Right kidney (tissue), 9 donors: ENCODE results near the gene RPL19.
A peak's percentile ranks its signal among the peaks of the same experiment; 100 is the strongest.
"Not testable (repeated sequence)": the region's sequence is repeated elsewhere in the genome, so short reads cannot be mapped to it uniquely, and the experiment has no call there.

ENCODE experiments used
- DNase-seq: peaks from one replicate; pipeline ENCODE4 v3.0.0-alpha.2; 2016
- long read RNA-seq, 8 donors: transcript quantifications; one replicate each; lab custom pipeline, GENCODE V29; 2026

Gene RPL19
- long read RNA-seq, donor 1, transcript RPL19-201 (6 exons, 737 nt): major isoform, 1,645 of 3,069 reads
- long read RNA-seq, donor 1, transcript RPL19-206 (3 exons, 402 nt): minor isoform, 12 of 3,069 reads
- long read RNA-seq, donor 1, partial matches to known transcripts: 1,306 of 3,069 reads
- long read RNA-seq, donor 1, other reads (novel, unspliced or antisense): 98 of 3,069 reads
- long read RNA-seq, donor 2, transcript RPL19-206 (3 exons, 402 nt): minor isoform, 11 of 1,686 reads
- long read RNA-seq, donor 2, transcript RPL19-201 (6 exons, 737 nt): major isoform, 909 of 1,686 reads
- long read RNA-seq, donor 2, partial matches to known transcripts: 716 of 1,686 reads
- long read RNA-seq, donor 2, other reads (novel, unspliced or antisense): 46 of 1,686 reads
- long read RNA-seq, donor 3, transcript RPL19-201 (6 exons, 737 nt): major isoform, 557 of 926 reads
- long read RNA-seq, donor 3, partial matches to known transcripts: 344 of 926 reads
- long read RNA-seq, donor 3, other reads (novel, unspliced or antisense): 22 of 926 reads
- long read RNA-seq, donor 4, transcript RPL19-206 (3 exons, 402 nt): minor isoform, 11 of 1,848 reads
- long read RNA-seq, donor 4, transcript RPL19-203 (6 exons, 1,051 nt): minor isoform, 5 of 1,848 reads
- long read RNA-seq, donor 4, transcript RPL19-201 (6 exons, 737 nt): major isoform, 948 of 1,848 reads
- long read RNA-seq, donor 4, partial matches to known transcripts: 822 of 1,848 reads
- long read RNA-seq, donor 4, other reads (novel, unspliced or antisense): 59 of 1,848 reads
- long read RNA-seq, donor 5, transcript RPL19-203 (6 exons, 1,051 nt): minor isoform, 5 of 2,032 reads
- long read RNA-seq, donor 5, transcript RPL19-204 (6 exons, 690 nt): minor isoform, 8 of 2,032 reads
- long read RNA-seq, donor 5, transcript RPL19-206 (3 exons, 402 nt): minor isoform, 6 of 2,032 reads
- long read RNA-seq, donor 5, transcript RPL19-201 (6 exons, 737 nt): major isoform, 1,254 of 2,032 reads
- long read RNA-seq, donor 5, partial matches to known transcripts: 685 of 2,032 reads
- long read RNA-seq, donor 5, other reads (novel, unspliced or antisense): 74 of 2,032 reads
- long read RNA-seq, donor 6, transcript RPL19-201 (6 exons, 737 nt): major isoform, 949 of 1,811 reads
- long read RNA-seq, donor 6, partial matches to known transcripts: 794 of 1,811 reads
- long read RNA-seq, donor 6, other reads (novel, unspliced or antisense): 60 of 1,811 reads
- long read RNA-seq, donor 7: 0 reads
- long read RNA-seq, donor 8, transcript RPL19-204 (6 exons, 690 nt): minor isoform, 5 of 1,643 reads
- long read RNA-seq, donor 8, transcript RPL19-201 (6 exons, 737 nt): major isoform, 1,004 of 1,643 reads
- long read RNA-seq, donor 8, partial matches to known transcripts: 569 of 1,643 reads
- long read RNA-seq, donor 8, other reads (novel, unspliced or antisense): 65 of 1,643 reads

DNA sequence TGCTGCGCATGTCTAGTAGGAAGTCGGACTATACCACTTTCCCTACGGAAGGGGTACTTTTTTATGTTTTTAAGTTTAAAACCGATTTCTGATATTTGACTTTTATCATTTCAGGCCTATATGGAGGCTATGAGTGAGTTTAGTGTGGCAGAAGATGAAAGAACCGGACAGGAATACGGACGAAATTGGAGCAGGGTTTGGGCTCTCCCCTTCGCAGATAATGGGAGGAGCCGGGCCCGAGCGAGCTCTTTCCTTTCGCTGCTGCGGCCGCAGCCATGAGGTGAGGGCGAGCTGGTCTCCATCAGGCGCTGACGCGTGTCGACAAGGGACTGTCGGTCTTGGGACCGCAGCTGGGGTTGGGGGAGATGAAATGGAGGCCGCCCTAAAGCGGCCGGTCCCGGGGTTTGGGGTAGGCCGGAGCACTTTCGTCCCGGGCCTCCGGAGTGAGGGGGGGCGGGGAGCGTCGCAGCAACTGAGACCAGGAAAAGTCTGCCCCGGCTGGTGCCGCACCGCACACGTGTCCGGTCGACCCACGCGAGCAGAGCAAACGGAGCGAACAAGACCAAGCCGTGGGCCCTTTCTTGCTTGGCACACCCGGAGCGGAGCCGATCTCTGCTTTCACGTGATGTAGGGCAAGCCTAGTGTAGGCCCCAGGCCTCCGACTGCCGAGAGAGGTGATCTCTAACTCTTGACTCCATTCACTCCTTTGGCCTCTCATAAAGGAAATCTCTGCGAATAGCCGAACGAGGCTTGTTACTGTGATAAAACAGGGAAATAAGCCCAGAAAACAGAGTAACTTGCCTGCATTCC lies at the start of gene RPL19:
TSS of gene RPL19 (plus strand) at position 214 of the 810 bp plus-strand sequence. CDS start at position 276, 62 bp downstream.
- peak; percentile 97 for DNase-seq

DNA sequence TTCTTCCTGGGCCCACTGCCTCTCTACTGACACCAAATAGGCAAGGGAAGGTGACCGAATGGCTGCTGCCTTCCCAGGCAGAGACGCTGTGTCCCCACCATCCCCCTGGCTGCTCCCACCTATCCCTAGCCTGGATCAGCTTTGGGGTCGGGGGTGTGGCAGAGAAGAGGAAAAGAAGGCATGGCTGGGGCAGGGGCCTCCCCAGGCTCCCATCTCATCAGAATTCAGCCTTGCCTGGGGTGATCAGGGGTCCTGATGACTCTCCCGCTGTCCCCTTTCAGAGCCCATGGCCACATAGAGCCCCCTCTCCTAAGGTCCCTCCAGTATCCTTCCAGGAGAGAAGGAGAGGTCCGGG lies 49.3 kb upstream of the RPL19 start:
- no peak for DNase-seq

DNA sequence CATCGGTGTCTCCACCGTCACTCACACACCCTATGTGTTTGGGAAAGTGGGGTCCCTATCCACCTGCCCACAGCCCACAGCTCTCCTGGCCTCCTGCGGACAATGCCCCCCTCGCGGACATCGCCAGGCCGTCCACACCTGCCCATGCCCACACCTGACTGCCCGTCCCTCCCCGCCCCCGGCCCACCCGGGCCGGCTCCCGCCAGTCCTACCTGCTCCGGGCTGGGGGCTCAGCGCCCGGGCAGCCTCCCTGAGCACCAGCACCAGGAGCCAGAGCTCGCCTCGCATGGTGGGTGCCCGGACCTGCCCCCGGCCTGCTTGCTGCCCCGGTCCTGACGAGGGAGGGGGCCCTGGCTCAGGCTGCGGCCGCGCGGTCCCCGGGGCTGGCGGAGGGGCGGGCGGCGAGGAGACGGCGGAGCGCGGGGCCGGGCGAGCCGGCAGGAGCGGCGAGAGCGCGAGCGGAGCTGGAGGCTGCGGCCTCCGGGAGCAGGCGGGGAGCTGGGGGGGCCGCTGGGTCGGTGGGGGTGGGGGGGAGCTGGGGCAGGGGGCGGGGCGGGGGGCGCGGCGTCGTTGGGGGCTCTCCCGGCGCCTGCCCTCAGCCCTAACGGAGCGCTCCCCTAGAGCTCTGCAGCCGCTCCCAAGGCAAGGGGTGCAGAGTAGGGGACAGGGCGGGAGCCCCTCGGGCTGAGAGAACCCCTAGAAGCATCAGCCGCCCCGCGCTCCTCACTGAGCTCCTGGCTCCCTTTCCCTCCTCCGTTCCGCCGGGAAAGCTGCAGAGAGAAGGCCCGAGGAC lies 48.7 kb upstream of the RPL19 start, which contains the start of gene PLXDC1:
TSS of gene PLXDC1 (minus strand) at position 488 of the 793 bp plus-strand sequence. CDS start at position 288, 200 bp downstream.
- DNase-seq: peak; percentile 50

DNA sequence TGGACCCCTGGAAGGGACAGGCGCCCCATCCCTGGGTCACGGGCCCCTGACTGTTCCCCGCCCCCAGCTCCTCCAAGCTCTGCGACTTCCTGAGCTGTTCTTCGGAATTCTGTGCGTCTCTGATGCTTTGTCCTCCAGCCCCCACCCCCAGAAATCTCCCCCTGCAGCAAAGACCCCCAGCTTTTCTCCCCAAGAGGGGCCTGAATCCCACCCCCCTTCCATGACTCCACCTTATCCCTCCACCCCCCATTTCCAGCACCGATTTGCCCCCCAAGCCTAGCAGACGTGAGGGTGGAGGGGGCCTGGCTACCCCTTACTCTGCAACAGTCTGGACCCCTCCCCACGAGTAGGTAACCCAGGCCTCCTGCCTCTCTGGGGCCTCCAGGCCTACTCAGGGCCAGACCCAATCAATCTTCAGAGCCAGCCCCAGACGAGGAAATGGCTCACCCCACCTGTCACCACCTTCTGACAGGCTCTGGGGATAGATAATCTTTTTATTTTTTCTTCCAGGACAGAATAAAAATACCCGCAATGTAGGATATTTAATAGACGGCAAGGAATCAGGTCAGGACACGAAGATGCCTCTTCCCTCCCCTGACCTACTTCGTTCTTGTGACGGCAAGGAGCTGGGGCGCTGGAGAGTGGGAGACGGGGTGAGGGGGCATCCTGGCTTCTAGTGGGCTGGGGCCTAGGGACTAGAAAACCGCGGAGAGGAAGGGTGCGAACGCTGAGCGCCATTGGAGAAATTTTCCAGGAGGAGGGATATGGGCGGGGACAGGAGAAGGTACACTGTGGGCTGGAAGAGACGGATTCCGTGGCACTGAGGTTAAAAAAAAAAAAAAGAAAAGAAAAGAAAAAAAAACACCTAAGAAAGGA lies 47.9 kb upstream of the RPL19 start:
- peak; percentile 36 for DNase-seq

DNA sequence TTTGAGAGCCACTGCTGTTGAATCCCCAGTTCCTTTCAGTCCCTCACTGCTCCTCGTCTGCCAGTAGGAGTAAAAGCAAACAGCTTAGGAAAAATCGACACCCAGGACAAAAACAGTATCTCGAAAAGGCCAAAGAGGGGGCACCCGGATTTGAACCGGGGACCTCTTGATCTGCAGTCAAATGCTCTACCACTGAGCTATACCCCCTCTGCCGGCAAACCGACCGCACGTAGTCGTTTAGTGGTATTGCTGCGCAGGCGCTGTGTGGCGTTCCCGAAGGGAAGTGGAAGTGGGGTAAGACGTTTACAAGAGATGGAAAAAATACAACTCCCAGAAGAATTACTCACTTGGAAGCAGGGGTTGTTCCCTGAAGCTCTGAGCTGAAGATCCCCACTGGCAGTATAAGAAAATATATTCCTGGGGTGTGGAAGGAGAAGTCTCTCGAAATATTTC lies 46.5 kb upstream of the RPL19 start:
- DNase-seq: peak; percentile 89

DNA sequence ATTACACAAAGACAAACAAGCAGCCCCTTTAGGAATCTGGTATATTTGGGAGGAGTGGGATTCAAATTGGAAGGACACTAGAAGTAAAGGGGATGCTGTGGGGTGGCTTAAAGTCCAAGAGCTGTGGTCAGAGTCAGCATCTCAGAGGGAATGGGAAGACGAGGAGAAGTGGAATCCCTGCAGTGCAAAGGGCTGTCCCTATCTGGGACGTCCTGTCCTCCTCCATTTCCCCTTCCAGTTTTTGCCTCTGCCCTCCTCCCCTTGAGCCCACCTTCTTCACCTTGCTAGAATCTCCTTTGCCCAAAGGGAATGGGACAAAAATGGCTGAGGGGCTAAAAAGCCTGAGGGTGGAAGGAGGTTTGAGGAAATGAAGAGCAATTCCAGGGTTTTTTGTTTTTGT lies 44.4 kb upstream of the RPL19 start:
- DNase-seq: no peak

DNA sequence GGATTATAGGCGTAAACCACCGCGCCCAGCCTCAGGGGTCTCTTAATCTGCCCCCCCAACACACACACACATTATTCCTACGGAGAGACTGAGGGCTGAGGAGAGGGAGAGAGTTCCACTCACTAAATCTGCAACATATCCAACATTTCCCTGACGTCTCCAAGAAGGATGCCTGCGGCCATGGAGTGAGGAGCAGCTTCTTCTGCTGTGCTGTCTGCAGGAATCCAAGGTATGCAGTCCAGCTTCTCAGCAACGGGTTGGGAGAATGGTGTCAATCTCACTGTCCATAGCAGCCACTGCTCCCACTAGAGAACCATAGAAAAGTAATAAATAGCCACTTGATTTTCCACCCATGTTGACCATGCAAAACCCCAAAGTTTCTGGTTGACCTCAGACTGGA lies 43.6 kb upstream of the RPL19 start:
- no peak for DNase-seq

DNA sequence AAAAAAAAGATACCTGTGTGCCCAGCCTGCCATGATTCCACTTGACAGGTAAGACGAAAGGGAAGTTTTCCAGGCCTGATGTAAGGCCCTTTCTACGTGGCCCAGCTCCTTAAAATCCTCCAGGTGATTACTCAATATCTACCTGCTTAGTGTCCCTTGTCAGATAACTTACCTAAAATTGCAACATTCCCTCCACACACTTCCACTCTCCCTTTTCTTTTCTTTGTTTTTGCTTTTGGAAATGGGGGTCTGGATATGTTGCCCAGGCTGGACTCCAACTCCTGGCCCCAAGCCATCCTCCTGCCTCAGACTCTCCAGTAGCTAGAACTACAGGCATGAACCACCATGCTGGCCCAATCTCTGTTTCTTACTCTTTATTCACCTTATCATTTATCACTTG lies 41.5 kb upstream of the RPL19 start:
- DNase-seq: no peak

DNA sequence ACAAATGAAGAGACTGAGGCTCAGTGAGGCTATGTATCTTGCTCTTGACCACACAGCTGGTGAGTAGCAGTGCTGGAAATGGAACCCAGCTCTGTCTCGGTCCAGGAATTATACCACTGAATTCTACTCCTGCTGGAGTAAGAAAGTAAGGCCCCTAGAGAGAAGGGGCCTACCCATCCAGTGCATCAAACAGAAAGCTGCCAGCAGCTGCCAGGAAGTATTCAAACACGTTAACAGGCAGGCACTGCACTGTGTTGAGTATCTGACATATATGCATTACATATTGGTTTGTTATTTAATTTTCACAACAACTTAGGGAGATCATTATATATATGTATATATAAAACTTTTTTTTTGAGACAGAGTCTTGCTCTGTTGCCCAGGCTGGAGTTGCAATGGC lies 38.1 kb upstream of the RPL19 start:
- no peak for DNase-seq

DNA sequence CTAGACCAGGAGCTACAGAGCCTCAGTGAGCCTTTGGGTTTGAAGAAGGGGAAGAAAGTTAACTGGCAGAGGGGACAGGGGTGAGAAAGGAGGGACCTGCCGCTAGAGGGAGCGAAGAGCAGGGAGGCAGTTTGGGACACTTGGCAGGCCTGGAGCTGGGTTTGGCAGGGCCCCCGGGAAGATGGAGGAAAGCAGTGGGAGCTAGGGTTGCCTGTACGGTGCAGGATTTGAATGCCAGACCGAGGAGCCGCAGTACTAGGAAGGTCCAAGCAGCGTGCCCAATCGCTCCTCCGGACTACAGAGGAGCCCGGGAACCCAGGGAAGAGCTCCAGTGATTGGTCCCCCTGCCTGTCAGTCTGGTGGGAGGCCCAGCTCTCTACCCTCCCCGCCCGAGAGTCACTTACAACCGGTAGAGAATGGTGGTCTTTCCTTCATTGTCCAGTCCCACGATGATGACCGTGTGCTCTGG lies 35.4 kb upstream of the RPL19 start:
- DNase-seq: peak; percentile 79

DNA sequence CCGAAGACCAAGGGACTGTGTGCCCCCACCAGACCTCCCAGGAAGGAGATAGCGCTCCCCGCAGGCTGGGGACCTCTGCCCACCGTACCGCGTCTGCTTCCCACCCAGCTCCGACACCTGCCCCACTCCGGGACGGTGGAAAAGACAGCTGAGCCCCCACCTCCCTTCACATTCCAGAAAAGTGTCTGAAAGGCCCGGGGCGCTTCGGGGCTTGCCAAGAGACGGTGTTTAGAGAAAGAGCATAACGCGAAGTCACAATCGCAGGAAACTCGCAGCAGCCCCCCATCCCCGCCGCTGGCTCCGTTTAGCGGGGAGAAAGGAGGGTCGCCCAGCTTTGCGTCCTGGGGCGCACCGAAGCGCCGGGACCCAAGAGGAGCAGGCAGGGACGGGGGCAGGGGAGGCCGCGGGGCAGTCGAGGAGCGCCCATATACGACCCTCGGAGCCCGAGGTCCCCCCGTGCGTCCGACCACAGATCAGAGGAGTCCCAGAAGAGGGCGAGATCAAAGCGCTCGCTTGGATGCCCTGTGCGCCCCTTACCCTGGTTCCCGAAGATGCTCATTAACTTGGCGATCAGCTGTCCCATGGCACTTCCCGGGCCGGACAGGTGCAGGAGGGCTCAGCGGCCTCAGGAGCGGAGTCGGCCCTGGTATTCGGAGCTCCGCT lies 34.8 kb upstream of the RPL19 start:
- DNase-seq: peak; percentile 39

DNA sequence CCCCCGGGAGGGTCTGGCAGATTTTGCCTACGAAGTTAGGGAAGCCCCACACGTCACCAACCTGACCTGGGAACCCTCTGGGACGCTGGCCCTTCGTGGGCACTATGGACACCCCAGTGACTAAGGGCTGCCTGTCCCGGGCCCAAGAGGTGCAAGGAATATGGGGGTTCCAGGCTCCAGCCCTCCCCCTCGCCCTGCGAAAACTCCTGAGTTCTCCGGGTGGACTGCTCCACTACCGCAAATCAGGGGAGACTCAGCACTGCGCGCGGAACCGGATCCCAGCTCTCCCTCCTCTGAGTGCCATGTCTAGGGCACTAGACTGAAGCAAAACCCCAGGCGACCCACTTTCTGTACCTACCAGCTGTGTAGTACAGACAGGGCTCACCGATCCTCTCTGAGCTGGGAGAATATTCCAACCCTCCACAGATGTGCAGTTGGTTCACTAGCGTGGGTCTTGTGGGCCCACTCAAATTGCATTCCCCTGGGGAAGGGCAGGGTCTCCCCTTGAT lies 34.2 kb upstream of the RPL19 start, which contains the start of gene ARL5C:
TSS of gene ARL5C (minus strand) at position 321 of the 509 bp plus-strand sequence. CDS start 401 bp downstream, outside the sequence.
- DNase-seq: no peak

DNA sequence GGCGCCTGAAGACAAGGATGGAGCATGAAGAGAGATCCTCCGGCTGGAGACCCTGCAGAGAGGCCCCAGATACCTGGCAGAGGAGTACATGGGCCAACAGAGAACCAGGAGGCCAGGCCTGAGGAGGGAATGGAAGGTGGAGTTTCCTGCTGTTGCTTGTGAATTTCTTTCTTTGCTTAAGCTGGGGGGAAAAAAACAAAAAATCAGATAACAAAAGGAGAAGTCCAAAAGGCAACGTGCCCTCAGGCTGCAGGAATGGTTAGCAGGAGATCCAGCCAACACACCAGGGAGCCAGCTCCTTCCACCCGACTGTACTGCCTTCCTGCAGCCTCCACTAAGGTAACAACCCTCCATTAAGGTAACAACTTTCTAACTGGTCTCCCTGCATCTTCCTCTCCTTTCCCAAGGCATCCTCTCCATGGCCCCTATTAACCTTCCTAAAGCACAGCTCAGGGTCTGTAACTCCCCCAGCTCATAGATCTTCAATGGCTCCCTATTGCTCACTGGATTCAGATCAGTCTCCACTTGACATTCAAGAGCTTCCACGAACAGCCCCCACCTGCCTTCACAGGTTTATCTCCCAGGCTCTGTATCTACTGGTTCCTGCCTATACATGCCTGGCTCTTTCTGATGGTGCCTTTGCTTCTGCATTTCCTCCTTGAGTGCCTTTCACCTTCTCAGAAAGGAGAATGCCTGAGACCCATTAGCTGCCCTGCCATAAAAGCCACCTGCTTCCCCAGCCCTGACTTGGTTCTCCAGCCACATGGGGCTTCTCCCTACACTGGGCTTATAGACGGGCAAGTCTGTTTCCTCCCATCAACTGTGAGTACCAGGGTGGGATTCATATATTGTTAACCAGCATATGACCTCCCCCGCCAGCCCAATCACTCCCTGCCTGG lies 33.4 kb upstream of the RPL19 start:
- no peak for DNase-seq

DNA sequence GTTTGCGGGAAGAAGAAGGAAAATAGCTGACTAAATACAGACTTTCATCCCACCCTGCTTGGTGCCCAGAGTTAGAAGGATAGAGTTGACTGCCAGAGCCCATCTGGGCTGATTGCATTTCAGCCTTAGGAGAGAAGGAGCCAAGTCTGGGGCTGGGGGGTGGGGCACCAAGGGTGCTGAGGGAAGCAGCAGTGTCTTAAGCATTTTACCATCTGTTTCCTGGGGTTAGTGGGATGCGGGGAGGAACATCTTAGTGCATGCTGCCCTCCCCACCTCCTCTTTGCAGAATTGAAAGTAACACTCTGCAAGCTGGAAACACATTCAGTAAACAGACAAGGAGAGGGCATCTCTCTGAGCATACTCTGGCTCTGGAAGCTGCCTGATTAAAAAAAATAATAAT lies 32.6 kb upstream of the RPL19 start:
- no peak for DNase-seq

DNA sequence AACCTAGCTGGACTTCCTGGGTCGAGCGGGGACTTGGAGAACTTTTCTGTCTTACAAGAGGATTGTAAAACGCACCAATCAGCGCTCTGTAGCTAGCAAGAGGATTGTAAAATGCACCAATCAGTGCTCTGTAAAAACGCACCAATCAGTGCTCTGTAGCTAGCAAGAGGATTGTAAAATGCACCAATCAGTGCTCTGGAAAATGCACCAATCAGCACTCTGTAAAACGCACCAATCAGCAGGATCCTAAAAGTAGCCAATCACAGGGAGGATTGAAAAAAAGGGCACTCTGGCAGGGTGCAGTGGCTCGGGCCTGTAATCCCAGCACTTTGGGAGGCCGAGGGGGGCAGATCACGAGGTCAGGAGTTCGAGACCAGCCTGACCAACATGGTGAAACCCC lies 31.6 kb upstream of the RPL19 start:
- not testable (repeated sequence) for DNase-seq

DNA sequence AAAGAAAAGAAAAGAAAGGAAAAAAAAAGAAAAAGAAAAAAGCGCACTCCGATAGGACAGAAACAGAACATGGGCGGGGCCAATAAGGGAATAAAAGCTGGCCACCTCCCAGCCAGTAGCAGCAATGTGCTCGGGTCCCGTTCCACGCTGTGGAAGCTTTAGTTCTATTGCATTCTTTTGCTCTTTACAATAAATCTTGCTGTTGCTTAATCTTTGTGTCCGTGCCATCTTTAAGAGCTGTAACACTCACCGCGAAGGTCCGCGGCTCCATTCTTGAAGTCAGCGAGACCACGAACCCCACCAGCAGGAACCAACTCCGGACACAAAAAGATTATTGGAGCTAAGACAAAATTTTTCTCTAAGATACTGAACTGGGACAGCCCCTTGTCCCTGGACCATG lies 31.0 kb upstream of the RPL19 start:
- DNase-seq: no peak

DNA sequence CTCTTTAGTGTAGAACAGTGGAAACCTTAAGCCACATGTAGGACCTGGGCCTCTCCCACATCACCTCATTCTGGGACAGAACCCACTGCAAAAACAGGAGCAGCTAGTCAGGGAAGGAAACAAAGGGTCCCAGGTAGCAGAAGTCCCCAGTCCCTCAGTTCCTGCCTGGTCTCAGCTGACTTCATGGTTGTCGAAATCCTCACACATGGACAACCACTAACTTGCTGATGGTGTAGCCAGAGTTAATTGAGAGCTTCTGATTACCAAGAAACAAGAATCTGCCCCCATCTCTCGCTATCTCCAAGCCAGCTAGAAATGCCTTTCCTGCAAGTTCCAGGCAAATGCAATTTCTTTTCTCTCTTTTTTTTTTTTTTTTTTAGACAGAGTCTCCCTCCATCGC lies 30.6 kb upstream of the RPL19 start:
- no peak for DNase-seq
